Liver (tissue), 9 donors: ENCODE results near the gene BRWD1. TPM values are rescaled to one million over a fixed set of nuclear protein-coding genes. Genes with fewer than 3 reads are reported as not detected.

Experiments
- DNase-seq: peaks from one replicate; pipeline ENCODE4 v3.0.0-alpha.2; 2017; ENCODE audit warnings: low spot score
- H3K27ac ChIP-seq, 2 donors: one replicate each; pipeline ENCODE4 v1.7.0; 2013; ENCODE audit warnings: inconsistent platforms in 2 of 2, low read length in 2 of 2, control low read depth in 1 of 2, low read depth in 1 of 2, mild to moderate bottlenecking in 1 of 2
- H3K27me3 ChIP-seq, 4 donors: one replicate each; pipeline versions ENCODE4 v1.6.1 to v1.7.0; 2013; ENCODE audit warnings: low read length in 3 of 4, inconsistent platforms in 1 of 4, mild to moderate bottlenecking in 1 of 4, moderate library complexity in 1 of 4; ENCODE audit not compliant: control insufficient read depth in 4 of 4, insufficient read depth in 4 of 4
- H3K36me3 ChIP-seq, 4 donors: one replicate each; pipeline versions ENCODE4 v1.6.1 to v1.7.0; 2013; ENCODE audit warnings: low read length in 3 of 4, mild to moderate bottlenecking in 3 of 4, low read depth in 1 of 4, moderate library complexity in 1 of 4; ENCODE audit not compliant: control insufficient read depth in 4 of 4, insufficient read depth in 3 of 4
- H3K4me1 ChIP-seq, 4 donors: one replicate each; pipeline versions ENCODE4 v1.6.1 to v1.7.0; 2013; ENCODE audit warnings: low read length in 3 of 4, mild to moderate bottlenecking in 3 of 4, moderate library complexity in 1 of 4; ENCODE audit not compliant: control insufficient read depth in 4 of 4, insufficient read depth in 4 of 4
- H3K4me3 ChIP-seq, 3 donors: one replicate each; pipeline versions ENCODE4 v1.6.1 to v1.7.0; 2013; ENCODE audit warnings: low read length in 3 of 3, control low read depth in 1 of 3, low read depth in 1 of 3, mild to moderate bottlenecking in 1 of 3
- H3K9ac ChIP-seq, 2 donors: one replicate each; pipeline ENCODE4 v1.7.0; 2013; ENCODE audit warnings: low read length in 2 of 2, mild to moderate bottlenecking in 2 of 2, moderate library complexity in 2 of 2, control low read depth in 1 of 2, low read depth in 1 of 2
- H3K9me3 ChIP-seq, 4 donors: one replicate each; pipeline versions ENCODE4 v1.6.1 to v1.7.0; 2013; ENCODE audit warnings: low read length in 3 of 4; ENCODE audit not compliant: control insufficient read depth in 4 of 4
- EGR1 ChIP-seq, 2 donors: IDR thresholded peaks; 2 replicates each; pipeline ENCODE4 v1.6.1; 2016 to 2018; ENCODE audit warnings: antibody characterized with exemption in 2 of 2, low read depth in 2 of 2
- FOXA1 ChIP-seq: IDR thresholded peaks from 2 replicates; pipeline ENCODE4 v1.6.1; 2016; ENCODE audit warnings: antibody characterized with exemption
- FOXA2 ChIP-seq: IDR thresholded peaks from 2 replicates; pipeline ENCODE4 v1.6.1; 2016; ENCODE audit warnings: antibody characterized with exemption
- GABPA ChIP-seq, 2 donors: IDR thresholded peaks in 1 of 2; conservative IDR thresholded peaks in 1 of 2; 2 replicates each; pipeline ENCODE4 v1.6.1; 2016; ENCODE audit warnings: antibody characterized with exemption in 2 of 2, mild to moderate bottlenecking in 1 of 2, moderate library complexity in 1 of 2
- HNF4A ChIP-seq, 2 donors: conservative IDR thresholded peaks; 2 replicates each; pipeline ENCODE4 v1.6.1; 2016; ENCODE audit warnings: antibody characterized with exemption in 2 of 2, mild to moderate bottlenecking in 2 of 2
- HNF4G ChIP-seq: IDR thresholded peaks from 2 replicates; pipeline ENCODE4 v1.6.1; 2016; ENCODE audit warnings: antibody characterized with exemption
- JUND ChIP-seq, 2 donors: IDR thresholded peaks; 2 replicates each; pipeline ENCODE4 v1.6.1; 2016; ENCODE audit warnings: antibody characterized with exemption in 2 of 2
- NR2F2 ChIP-seq: IDR thresholded peaks from 2 replicates; pipeline ENCODE4 v1.6.1; 2016; ENCODE audit warnings: antibody characterized with exemption
- RAD21 ChIP-seq, 2 donors: IDR thresholded peaks; 2 replicates each; pipeline ENCODE4 v1.6.1; 2016; ENCODE audit warnings: antibody characterized with exemption in 2 of 2, mild to moderate bottlenecking in 2 of 2
- RXRA ChIP-seq, 2 donors: IDR thresholded peaks; 2 replicates each; pipeline ENCODE4 v1.6.1; 2017 to 2018; ENCODE audit warnings: antibody characterized with exemption in 2 of 2, mild to moderate bottlenecking in 1 of 2
- SP1 ChIP-seq: IDR thresholded peaks from 2 replicates; pipeline ENCODE4 v1.6.1; 2018; ENCODE audit warnings: antibody characterized with exemption, mild to moderate bottlenecking
- TAF1 ChIP-seq: conservative IDR thresholded peaks from 2 replicates; pipeline ENCODE4 v1.6.1; 2016; ENCODE audit warnings: antibody characterized with exemption, mild to moderate bottlenecking
- YY1 ChIP-seq: IDR thresholded peaks from 2 replicates; pipeline ENCODE4 v1.6.1; 2016; ENCODE audit warnings: antibody characterized with exemption, mild to moderate bottlenecking
- WGBS: extraction: QIAGEN DNeasy Blood & Tissue Kit; methylation state at CpG from one replicate; pipeline ENCODE4 v1.1.7; 2013; 5-methylcytosine and 5-hydroxymethylcytosine counted together
- polyA plus RNA-seq, 2 donors: library from polyadenylated mRNA; stranded (reverse) in 1 of 2; unstranded in 1 of 2; fragments of 200-250 nt in 1 of 2; fragments of >200 nt in 1 of 2; fragmentation: Nextera tagmentation in 1 of 2; extraction: Ambion mirVana in 1 of 2; gene quantifications; one replicate each; pipeline versions ENCODE4 v1.2.1 to v1.2.3, GENCODE V29; 2013 to 2015
- total RNA-seq, 2 donors: library from RNA; depleted of rRNA; stranded (reverse); fragments of >200 nt; gene quantifications; one replicate each; pipeline ENCODE4 v1.2.3, GENCODE V29; 2014
- TF ChIP-seq, protein P1 (sequence below): fragments of 150-350 bp; IDR thresholded peaks from 2 replicates; pipeline ENCODE4 v1.5.1; 2017; ENCODE audit warnings: improper control_type of control experiment, low read depth, low read length; ENCODE audit not compliant: missing input control
- TF ChIP-seq, protein P2 (sequence below): IDR thresholded peaks from 2 replicates; pipeline ENCODE4 v1.6.1; 2016; ENCODE audit warnings: antibody characterized with exemption
- TF ChIP-seq, protein P3 (sequence below): IDR thresholded peaks from 2 replicates; pipeline ENCODE4 v1.6.1; 2016; ENCODE audit warnings: antibody characterized with exemption
- TF ChIP-seq, protein P4 (sequence below): IDR thresholded peaks from 2 replicates; pipeline ENCODE4 v1.6.1; 2016; ENCODE audit warnings: antibody characterized with exemption, mild to moderate bottlenecking
- TF ChIP-seq, protein P5 (sequence below): IDR thresholded peaks from 2 replicates; pipeline ENCODE4 v1.6.1; 2016; ENCODE audit warnings: antibody characterized with exemption
- donor health status: healthy.
- donor health status: healthy.
- donor health status: healthy.
- donor health status: healthy.
- donor health status: healthy.

The BRWD1 gene
- total and polyA plus RNA-seq, 4 donors = 5.2 to 56.6 (median 20.9) TPM

DNA sequence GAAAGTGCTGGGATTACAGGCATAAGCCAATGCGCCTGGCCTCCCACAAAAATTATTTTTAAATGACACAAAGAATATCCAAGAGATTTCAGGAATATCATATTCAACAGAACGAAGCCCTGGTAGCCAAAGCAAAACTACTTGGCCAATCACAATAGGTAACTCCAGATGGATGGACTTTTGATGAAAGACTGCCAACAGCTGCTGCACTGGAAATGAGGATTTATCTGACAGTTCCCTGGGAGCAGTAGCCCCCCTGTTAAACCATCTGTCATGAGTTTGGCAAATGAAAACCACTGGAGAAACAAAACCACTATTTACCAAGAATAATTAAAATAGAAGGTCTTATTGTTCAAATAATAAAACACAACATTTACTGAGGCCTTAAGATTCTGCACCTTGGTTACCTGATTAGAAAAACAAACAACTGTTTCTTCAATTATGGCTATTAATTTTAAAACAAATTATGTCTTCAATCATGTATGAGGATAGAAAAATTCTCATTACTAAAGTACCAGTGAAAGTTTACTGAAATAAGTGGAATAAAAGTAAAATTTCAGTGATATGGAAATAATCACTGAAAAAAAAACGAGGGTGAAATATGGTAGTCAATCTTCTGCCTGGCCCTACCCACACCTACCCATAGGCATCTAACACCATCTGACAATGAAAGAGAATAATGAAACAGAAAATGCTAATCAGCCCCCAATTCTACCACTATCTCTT, 95.9 kb downstream of the BRWD1 start (continued):
- TF ChIP-seq, protein P1, sequence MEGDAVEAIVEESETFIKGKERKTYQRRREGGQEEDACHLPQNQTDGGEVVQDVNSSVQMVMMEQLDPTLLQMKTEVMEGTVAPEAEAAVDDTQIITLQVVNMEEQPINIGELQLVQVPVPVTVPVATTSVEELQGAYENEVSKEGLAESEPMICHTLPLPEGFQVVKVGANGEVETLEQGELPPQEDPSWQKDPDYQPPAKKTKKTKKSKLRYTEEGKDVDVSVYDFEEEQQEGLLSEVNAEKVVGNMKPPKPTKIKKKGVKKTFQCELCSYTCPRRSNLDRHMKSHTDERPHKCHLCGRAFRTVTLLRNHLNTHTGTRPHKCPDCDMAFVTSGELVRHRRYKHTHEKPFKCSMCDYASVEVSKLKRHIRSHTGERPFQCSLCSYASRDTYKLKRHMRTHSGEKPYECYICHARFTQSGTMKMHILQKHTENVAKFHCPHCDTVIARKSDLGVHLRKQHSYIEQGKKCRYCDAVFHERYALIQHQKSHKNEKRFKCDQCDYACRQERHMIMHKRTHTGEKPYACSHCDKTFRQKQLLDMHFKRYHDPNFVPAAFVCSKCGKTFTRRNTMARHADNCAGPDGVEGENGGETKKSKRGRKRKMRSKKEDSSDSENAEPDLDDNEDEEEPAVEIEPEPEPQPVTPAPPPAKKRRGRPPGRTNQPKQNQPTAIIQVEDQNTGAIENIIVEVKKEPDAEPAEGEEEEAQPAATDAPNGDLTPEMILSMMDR = no peak
- TF ChIP-seq EGR1 (IDR thresholded peaks at IDR 0.05; ENCODE audit: low read depth in 2 of 2) = no peak
- TF ChIP-seq HNF4G = no peak
- TF ChIP-seq HNF4A (conservative IDR thresholded peaks at IDR 0.05) = no peak
- TF ChIP-seq JUND (IDR thresholded peaks at IDR 0.05) = no peak
- TF ChIP-seq TAF1 = no peak
- no peak for TF ChIP-seq NR2F2
- TF ChIP-seq RAD21 (IDR thresholded peaks at IDR 0.05) = no peak
- TF ChIP-seq GABPA (IDR thresholded peaks at IDR 0.05 in 1 of 2, conservative IDR thresholded peaks at IDR 0.05 in 1 of 2) = no peak
- no peak for TF ChIP-seq YY1

DNA sequence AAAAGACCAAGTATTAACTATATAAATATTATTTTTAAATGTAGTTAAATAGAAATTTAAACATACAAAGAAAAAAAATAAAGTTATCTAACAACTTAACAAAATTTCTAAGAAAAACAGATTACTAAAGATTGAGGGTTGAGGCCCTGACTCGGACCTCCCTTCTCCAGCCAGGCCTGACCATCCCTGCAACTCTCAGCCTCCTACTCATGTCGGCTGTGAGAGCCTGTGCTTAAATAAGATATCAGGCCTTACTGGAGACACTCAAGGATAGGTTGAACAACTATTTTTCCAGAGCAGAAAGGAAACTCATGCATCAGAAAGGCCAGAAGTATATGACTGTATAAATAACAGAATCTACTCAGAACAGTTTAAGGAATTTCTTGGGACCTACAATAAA, 97.1 kb downstream of the BRWD1 start:
- Histone ChIP-seq H3K9ac (no peak overlapping the region), H3K27ac (no peak overlapping the region), H3K27me3 (no peaks in the 10 kb centered on the region), H3K4me3 (no peak overlapping the region), H3K9me3 (no peaks in the 10 kb centered on the region), H3K36me3 (peaks cover 0 to 30% (median 18%) of the 10 kb centered on the region in 4 donors), H3K4me1 (peaks cover 0 to 6% (median under 1%) of the 10 kb centered on the region in 4 donors)
- no peak for DNase-seq
- no peak for TF ChIP-seq RXRA (IDR thresholded peaks at IDR 0.05)
- no peak for TF ChIP-seq JUND (IDR thresholded peaks at IDR 0.05)
- TF ChIP-seq HNF4G = no peak
- no peak for TF ChIP-seq EGR1 (IDR thresholded peaks at IDR 0.05; ENCODE audit: low read depth in 2 of 2)
- no peak for TF ChIP-seq YY1
- TF ChIP-seq, protein P2, sequence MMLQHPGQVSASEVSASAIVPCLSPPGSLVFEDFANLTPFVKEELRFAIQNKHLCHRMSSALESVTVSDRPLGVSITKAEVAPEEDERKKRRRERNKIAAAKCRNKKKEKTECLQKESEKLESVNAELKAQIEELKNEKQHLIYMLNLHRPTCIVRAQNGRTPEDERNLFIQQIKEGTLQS = no peak
- no peak for TF ChIP-seq FOXA1
- TF ChIP-seq SP1 = no peak
- no peak for TF ChIP-seq NR2F2
- TF ChIP-seq RAD21 (IDR thresholded peaks at IDR 0.05) = no peak
- no peak for TF ChIP-seq HNF4A (conservative IDR thresholded peaks at IDR 0.05)
- WGBS = 93% methylated on average over 2 of the region's 2 CpGs

DNA sequence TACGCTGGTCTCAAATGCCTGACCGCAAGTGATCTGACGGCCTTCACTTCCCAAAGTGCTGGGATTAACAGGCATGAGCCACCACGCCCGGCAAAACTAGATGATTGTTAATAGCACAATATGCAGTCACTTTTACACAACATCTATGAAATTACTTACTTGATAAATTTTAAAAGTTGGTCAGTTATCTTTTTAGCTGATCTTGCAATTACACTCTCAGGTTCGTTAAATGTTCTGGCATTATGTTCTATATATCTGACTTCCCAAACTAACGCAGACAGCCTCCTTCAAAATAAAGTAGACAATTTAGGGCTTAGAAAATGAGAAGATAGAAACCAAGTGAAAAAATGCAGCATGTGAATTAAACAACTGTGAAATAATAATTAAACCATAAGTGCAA, 98.4 kb downstream of the BRWD1 start:
- Histone ChIP-seq H3K27ac (no peak overlapping the region), H3K4me3 (no peak overlapping the region), H3K36me3 (peaks cover 0 to 31% (median 24%) of the 10 kb centered on the region in 4 donors), H3K4me1 (peaks cover 0 to 6% (median 0%) of the 10 kb centered on the region in 4 donors), H3K9ac (no peak overlapping the region), H3K27me3 (no peaks in the 10 kb centered on the region), H3K9me3 (no peaks in the 10 kb centered on the region)
- DNase-seq = no peak
- 97% methylated on average over 7 of the region's 7 CpGs for WGBS
- TF ChIP-seq EGR1 (IDR thresholded peaks at IDR 0.05; ENCODE audit: low read depth in 2 of 2) (no peak), RXRA (IDR thresholded peaks at IDR 0.05) (no peak), RAD21 (IDR thresholded peaks at IDR 0.05) (no peak), FOXA2 (no peak), FOXA1 (no peak), TAF1 (no peak), JUND (IDR thresholded peaks at IDR 0.05) (no peak), HNF4A (conservative IDR thresholded peaks at IDR 0.05) (no peak), YY1 (no peak)
- TF ChIP-seq, protein P3, sequence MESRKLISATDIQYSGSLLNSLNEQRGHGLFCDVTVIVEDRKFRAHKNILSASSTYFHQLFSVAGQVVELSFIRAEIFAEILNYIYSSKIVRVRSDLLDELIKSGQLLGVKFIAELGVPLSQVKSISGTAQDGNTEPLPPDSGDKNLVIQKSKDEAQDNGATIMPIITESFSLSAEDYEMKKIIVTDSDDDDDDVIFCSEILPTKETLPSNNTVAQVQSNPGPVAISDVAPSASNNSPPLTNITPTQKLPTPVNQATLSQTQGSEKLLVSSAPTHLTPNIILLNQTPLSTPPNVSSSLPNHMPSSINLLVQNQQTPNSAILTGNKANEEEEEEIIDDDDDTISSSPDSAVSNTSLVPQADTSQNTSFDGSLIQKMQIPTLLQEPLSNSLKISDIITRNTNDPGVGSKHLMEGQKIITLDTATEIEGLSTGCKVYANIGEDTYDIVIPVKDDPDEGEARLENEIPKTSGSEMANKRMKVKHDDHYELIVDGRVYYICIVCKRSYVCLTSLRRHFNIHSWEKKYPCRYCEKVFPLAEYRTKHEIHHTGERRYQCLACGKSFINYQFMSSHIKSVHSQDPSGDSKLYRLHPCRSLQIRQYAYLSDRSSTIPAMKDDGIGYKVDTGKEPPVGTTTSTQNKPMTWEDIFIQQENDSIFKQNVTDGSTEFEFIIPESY = no peak
- TF ChIP-seq, protein P4, sequence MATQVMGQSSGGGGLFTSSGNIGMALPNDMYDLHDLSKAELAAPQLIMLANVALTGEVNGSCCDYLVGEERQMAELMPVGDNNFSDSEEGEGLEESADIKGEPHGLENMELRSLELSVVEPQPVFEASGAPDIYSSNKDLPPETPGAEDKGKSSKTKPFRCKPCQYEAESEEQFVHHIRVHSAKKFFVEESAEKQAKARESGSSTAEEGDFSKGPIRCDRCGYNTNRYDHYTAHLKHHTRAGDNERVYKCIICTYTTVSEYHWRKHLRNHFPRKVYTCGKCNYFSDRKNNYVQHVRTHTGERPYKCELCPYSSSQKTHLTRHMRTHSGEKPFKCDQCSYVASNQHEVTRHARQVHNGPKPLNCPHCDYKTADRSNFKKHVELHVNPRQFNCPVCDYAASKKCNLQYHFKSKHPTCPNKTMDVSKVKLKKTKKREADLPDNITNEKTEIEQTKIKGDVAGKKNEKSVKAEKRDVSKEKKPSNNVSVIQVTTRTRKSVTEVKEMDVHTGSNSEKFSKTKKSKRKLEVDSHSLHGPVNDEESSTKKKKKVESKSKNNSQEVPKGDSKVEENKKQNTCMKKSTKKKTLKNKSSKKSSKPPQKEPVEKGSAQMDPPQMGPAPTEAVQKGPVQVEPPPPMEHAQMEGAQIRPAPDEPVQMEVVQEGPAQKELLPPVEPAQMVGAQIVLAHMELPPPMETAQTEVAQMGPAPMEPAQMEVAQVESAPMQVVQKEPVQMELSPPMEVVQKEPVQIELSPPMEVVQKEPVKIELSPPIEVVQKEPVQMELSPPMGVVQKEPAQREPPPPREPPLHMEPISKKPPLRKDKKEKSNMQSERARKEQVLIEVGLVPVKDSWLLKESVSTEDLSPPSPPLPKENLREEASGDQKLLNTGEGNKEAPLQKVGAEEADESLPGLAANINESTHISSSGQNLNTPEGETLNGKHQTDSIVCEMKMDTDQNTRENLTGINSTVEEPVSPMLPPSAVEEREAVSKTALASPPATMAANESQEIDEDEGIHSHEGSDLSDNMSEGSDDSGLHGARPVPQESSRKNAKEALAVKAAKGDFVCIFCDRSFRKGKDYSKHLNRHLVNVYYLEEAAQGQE = no peak
- TF ChIP-seq, protein P5, sequence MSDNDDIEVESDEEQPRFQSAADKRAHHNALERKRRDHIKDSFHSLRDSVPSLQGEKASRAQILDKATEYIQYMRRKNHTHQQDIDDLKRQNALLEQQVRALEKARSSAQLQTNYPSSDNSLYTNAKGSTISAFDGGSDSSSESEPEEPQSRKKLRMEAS = no peak
